T-helper 1 cell treated with Interleukin-12 subunit alpha and Interleukin-12 subunit beta and Interleukin-4 antibody, amounts not matched to agents 30 μg/mL and 1 μg/mL, for 36 hours (primary cell): ENCODE data around the gene FAM219B.

ENCODE experiments used
- H3K27ac Mint-ChIP-seq: one replicate; pipeline ENCODE4 v1.8.0; 2021; ENCODE audit warnings: mild to moderate bottlenecking, mixed read lengths
- H3K27me3 Mint-ChIP-seq: one replicate; pipeline ENCODE4 v1.8.0; 2021; ENCODE audit warnings: low read depth, mixed read lengths
- H3K36me3 Mint-ChIP-seq: one replicate; pipeline ENCODE4 v1.8.0; 2021; ENCODE audit warnings: low read depth, mixed read lengths
- H3K4me1 Mint-ChIP-seq: one replicate; pipeline ENCODE4 v1.8.0; 2021; ENCODE audit warnings: low read depth, mixed read lengths
- H3K4me3 Mint-ChIP-seq: one replicate; pipeline ENCODE4 v1.8.0; 2021; ENCODE audit warnings: mild to moderate bottlenecking, moderate library complexity, mixed read lengths
- H3K9me3 Mint-ChIP-seq: one replicate; pipeline ENCODE4 v1.8.0; 2021; ENCODE audit warnings: mixed read lengths

The FAM219B gene

GRCh38 chr15:74873036-74873755 lies 33.5 kb downstream of the FAM219B start, which contains the start of gene SCAMP2:
Gene SCAMP2 (minus strand): TSS chr15:74873365. CDS start chr15:74873255, 110 bp downstream.
- H3K9me3 Mint-ChIP-seq: no peaks in the 10 kb centered on the region
- H3K27ac Mint-ChIP-seq: peak within 1 kb of the TSS; percentile 94
- peaks cover 32% of the 10 kb centered on the region for H3K4me1 Mint-ChIP-seq
- peaks cover 17% of the 10 kb centered on the region for H3K36me3 Mint-ChIP-seq
- H3K4me3 Mint-ChIP-seq: peak within 1 kb of the TSS; percentile 99
- H3K27me3 Mint-ChIP-seq: no peaks in the 10 kb centered on the region

GRCh38 chr15:74872702-74873035 lies 34.0 kb downstream of the FAM219B start:
- peak overlapping the region; percentile 94 for H3K27ac Mint-ChIP-seq
- peaks cover 38% of the 10 kb centered on the region for H3K4me1 Mint-ChIP-seq
- H3K36me3 Mint-ChIP-seq: peaks cover 22% of the 10 kb centered on the region
- no peaks in the 10 kb centered on the region for H3K9me3 Mint-ChIP-seq
- peak overlapping the region; percentile 99 for H3K4me3 Mint-ChIP-seq
- no peaks in the 10 kb centered on the region for H3K27me3 Mint-ChIP-seq

GRCh38 chr15:74870436-74871215 lies 36.0 kb downstream of the FAM219B start:
- H3K27ac Mint-ChIP-seq: peak overlapping the region; percentile 94
- peaks cover 52% of the 10 kb centered on the region for H3K4me1 Mint-ChIP-seq
- no peaks in the 10 kb centered on the region for H3K9me3 Mint-ChIP-seq
- peaks cover 32% of the 10 kb centered on the region for H3K36me3 Mint-ChIP-seq
- peak overlapping the region; percentile 85 for H3K4me3 Mint-ChIP-seq
- H3K27me3 Mint-ChIP-seq: no peaks in the 10 kb centered on the region

GRCh38 chr15:74869726-74870407 lies 36.8 kb downstream of the FAM219B start:
- peak overlapping the region; percentile 94 for H3K27ac Mint-ChIP-seq
- H3K4me3 Mint-ChIP-seq: peak overlapping the region; percentile 85
- peaks cover 37% of the 10 kb centered on the region for H3K36me3 Mint-ChIP-seq
- no peaks in the 10 kb centered on the region for H3K27me3 Mint-ChIP-seq
- H3K4me1 Mint-ChIP-seq: peaks cover 57% of the 10 kb centered on the region
- H3K9me3 Mint-ChIP-seq: no peaks in the 10 kb centered on the region

GRCh38 chr15:74869372-74869725 lies 37.3 kb downstream of the FAM219B start:
- peaks cover 61% of the 10 kb centered on the region for H3K4me1 Mint-ChIP-seq
- peak overlapping the region; percentile 94 for H3K27ac Mint-ChIP-seq
- no peaks in the 10 kb centered on the region for H3K27me3 Mint-ChIP-seq
- peak overlapping the region; percentile 85 for H3K4me3 Mint-ChIP-seq
- no peaks in the 10 kb centered on the region for H3K9me3 Mint-ChIP-seq
- H3K36me3 Mint-ChIP-seq: peaks cover 40% of the 10 kb centered on the region

- H3K27me3 Mint-ChIP-seq: no peaks in the 10 kb centered on the region
- H3K27ac Mint-ChIP-seq: peak overlapping the region; percentile 76
- peak overlapping the region; percentile 52 for H3K4me3 Mint-ChIP-seq
- H3K36me3 Mint-ChIP-seq: peaks cover 45% of the 10 kb centered on the region
- no peaks in the 10 kb centered on the region for H3K9me3 Mint-ChIP-seq
- peaks cover 62% of the 10 kb centered on the region for H3K4me1 Mint-ChIP-seq
Observed at GRCh38 chr15:74868059-74868458, 38.6 kb downstream of the FAM219B start.

- H3K9me3 Mint-ChIP-seq: no peaks in the 10 kb centered on the region
- peak overlapping the region; percentile 52 for H3K4me3 Mint-ChIP-seq
Observed at GRCh38 chr15:74867466-74868038, 39.1 kb downstream of the FAM219B start.

GRCh38 chr15:74866090-74866489 lies 40.6 kb downstream of the FAM219B start:
- Mint-ChIP-seq H3K4me3 (peak overlapping the region; percentile 2), H3K9me3 (no peaks in the 10 kb centered on the region), H3K4me1 (peaks cover 55% of the 10 kb centered on the region), H3K36me3 (peaks cover 37% of the 10 kb centered on the region), H3K27ac (peak overlapping the region; percentile 8), H3K27me3 (no peaks in the 10 kb centered on the region)

More at GRCh38 chr15:74867466-74868038, 39.1 kb downstream of the FAM219B start:
- Mint-ChIP-seq H3K27me3 (no peaks in the 10 kb centered on the region), H3K36me3 (peaks cover 41% of the 10 kb centered on the region), H3K4me1 (peaks cover 58% of the 10 kb centered on the region), H3K27ac (peak overlapping the region; percentile 76)

- Mint-ChIP-seq H3K36me3 (peaks cover 37% of the 10 kb centered on the region), H3K27me3 (no peaks in the 10 kb centered on the region)
Observed at GRCh38 chr15:74865316-74865715, 41.3 kb downstream of the FAM219B start.

GRCh38 chr15:74864296-74864695 lies 42.4 kb downstream of the FAM219B start:
- Mint-ChIP-seq H3K4me1 (peaks cover 38% of the 10 kb centered on the region), H3K4me3 (no peak overlapping the region), H3K27me3 (no peaks in the 10 kb centered on the region), H3K27ac (peak overlapping the region; percentile 54), H3K36me3 (peaks cover 31% of the 10 kb centered on the region), H3K9me3 (no peaks in the 10 kb centered on the region)

More at GRCh38 chr15:74865316-74865715, 41.3 kb downstream of the FAM219B start:
- H3K4me3 Mint-ChIP-seq: peak overlapping the region; percentile 53
- peak overlapping the region; percentile 63 for H3K27ac Mint-ChIP-seq
- H3K4me1 Mint-ChIP-seq: peaks cover 48% of the 10 kb centered on the region
- no peaks in the 10 kb centered on the region for H3K9me3 Mint-ChIP-seq

- Mint-ChIP-seq H3K27me3 (no peaks in the 10 kb centered on the region), H3K4me1 (peaks cover 43% of the 10 kb centered on the region), H3K4me3 (peak overlapping the region; percentile 5), H3K27ac (peak overlapping the region; percentile 67), H3K9me3 (no peaks in the 10 kb centered on the region), H3K36me3 (peaks cover 33% of the 10 kb centered on the region)
Observed at GRCh38 chr15:74863239-74864056, 43.2 kb downstream of the FAM219B start.

GRCh38 chr15:74858369-74858740 lies 48.3 kb downstream of the FAM219B start:
- Mint-ChIP-seq H3K27ac (peak overlapping the region; percentile 69), H3K27me3 (no peaks in the 10 kb centered on the region), H3K4me1 (peaks cover 25% of the 10 kb centered on the region), H3K4me3 (no peak overlapping the region), H3K9me3 (no peaks in the 10 kb centered on the region), H3K36me3 (peaks cover 8% of the 10 kb centered on the region)

- Mint-ChIP-seq H3K4me3 (no peak overlapping the region), H3K9me3 (no peaks in the 10 kb centered on the region), H3K27me3 (no peaks in the 10 kb centered on the region), H3K36me3 (peaks cover 10% of the 10 kb centered on the region), H3K4me1 (peaks cover 25% of the 10 kb centered on the region), H3K27ac (peak overlapping the region; percentile 69)
Observed at GRCh38 chr15:74857671-74858368, 48.8 kb downstream of the FAM219B start.
